Liver (tissue), 3 donors: ENCODE data around the gene TTLL5.

Experiments
- ATF3 ChIP-seq: IDR thresholded peaks from 2 replicates; pipeline ENCODE4 v1.6.1; 2016; ENCODE audit warnings: antibody characterized with exemption
- CTCF ChIP-seq: fragments of 150-350 bp; IDR thresholded peaks from 2 replicates; pipeline ENCODE4 v1.5.1; 2017; ENCODE audit warnings: improper control_type of control experiment, low read depth, low read length; ENCODE audit not compliant: missing input control
- FOXA1 ChIP-seq: IDR thresholded peaks from 2 replicates; pipeline ENCODE4 v1.6.1; 2016; ENCODE audit warnings: antibody characterized with exemption
- GABPA ChIP-seq, 2 donors: IDR thresholded peaks in 1 of 2; conservative IDR thresholded peaks in 1 of 2; 2 replicates each; pipeline ENCODE4 v1.6.1; 2016; ENCODE audit warnings: antibody characterized with exemption in 2 of 2, mild to moderate bottlenecking in 1 of 2, moderate library complexity in 1 of 2
- RAD21 ChIP-seq, 2 donors: IDR thresholded peaks; 2 replicates each; pipeline ENCODE4 v1.6.1; 2016; ENCODE audit warnings: antibody characterized with exemption in 2 of 2, mild to moderate bottlenecking in 2 of 2
- RXRA ChIP-seq, 2 donors: IDR thresholded peaks; 2 replicates each; pipeline ENCODE4 v1.6.1; 2017 to 2018; ENCODE audit warnings: antibody characterized with exemption in 2 of 2, mild to moderate bottlenecking in 1 of 2
- YY1 ChIP-seq: IDR thresholded peaks from 2 replicates; pipeline ENCODE4 v1.6.1; 2016; ENCODE audit warnings: antibody characterized with exemption, mild to moderate bottlenecking
- TF ChIP-seq, protein P1 (sequence below): IDR thresholded peaks from 2 replicates; pipeline ENCODE4 v1.6.1; 2016; ENCODE audit warnings: antibody characterized with exemption, mild to moderate bottlenecking
- donor health status: healthy.
- donor health status: healthy.

DNA sequence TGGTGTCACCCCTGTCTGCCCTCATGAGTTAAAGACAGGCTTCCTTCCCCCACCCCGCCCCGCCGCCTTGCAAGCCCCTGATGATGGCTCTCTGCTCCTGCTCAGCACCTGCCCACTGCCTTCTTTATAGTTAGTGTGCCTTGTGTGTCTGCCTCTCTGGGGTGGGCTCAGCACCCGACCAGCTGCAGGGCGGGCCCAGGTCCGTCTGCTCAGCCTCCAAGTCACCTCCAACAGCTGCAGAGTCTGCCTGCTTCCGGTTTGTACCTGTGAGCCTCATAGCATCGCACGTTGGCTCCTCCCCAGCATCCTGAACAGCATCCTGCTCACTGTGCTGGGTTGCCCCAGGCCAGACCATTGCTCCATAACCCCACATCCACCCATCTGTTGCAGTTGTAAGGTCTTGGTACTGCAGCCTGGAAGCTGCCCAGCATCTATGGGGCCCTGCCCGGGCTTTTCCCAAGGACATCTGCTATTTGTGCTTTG lies 317.2 kb downstream of the TTLL5 start:
- TF ChIP-seq CTCF: no peak
- no peak for TF ChIP-seq YY1
- TF ChIP-seq ATF3: no peak
- TF ChIP-seq, protein P1, sequence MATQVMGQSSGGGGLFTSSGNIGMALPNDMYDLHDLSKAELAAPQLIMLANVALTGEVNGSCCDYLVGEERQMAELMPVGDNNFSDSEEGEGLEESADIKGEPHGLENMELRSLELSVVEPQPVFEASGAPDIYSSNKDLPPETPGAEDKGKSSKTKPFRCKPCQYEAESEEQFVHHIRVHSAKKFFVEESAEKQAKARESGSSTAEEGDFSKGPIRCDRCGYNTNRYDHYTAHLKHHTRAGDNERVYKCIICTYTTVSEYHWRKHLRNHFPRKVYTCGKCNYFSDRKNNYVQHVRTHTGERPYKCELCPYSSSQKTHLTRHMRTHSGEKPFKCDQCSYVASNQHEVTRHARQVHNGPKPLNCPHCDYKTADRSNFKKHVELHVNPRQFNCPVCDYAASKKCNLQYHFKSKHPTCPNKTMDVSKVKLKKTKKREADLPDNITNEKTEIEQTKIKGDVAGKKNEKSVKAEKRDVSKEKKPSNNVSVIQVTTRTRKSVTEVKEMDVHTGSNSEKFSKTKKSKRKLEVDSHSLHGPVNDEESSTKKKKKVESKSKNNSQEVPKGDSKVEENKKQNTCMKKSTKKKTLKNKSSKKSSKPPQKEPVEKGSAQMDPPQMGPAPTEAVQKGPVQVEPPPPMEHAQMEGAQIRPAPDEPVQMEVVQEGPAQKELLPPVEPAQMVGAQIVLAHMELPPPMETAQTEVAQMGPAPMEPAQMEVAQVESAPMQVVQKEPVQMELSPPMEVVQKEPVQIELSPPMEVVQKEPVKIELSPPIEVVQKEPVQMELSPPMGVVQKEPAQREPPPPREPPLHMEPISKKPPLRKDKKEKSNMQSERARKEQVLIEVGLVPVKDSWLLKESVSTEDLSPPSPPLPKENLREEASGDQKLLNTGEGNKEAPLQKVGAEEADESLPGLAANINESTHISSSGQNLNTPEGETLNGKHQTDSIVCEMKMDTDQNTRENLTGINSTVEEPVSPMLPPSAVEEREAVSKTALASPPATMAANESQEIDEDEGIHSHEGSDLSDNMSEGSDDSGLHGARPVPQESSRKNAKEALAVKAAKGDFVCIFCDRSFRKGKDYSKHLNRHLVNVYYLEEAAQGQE: no peak
- no peak for TF ChIP-seq RAD21 (IDR thresholded peaks at IDR 0.05)
- TF ChIP-seq RXRA (IDR thresholded peaks at IDR 0.05): no peak
- no peak for TF ChIP-seq FOXA1
- TF ChIP-seq GABPA (IDR thresholded peaks at IDR 0.05 in 1 of 2, conservative IDR thresholded peaks at IDR 0.05 in 1 of 2): no peak
